ENCODE measurements around the gene TTLL7.

The TTLL7 gene

DNA sequence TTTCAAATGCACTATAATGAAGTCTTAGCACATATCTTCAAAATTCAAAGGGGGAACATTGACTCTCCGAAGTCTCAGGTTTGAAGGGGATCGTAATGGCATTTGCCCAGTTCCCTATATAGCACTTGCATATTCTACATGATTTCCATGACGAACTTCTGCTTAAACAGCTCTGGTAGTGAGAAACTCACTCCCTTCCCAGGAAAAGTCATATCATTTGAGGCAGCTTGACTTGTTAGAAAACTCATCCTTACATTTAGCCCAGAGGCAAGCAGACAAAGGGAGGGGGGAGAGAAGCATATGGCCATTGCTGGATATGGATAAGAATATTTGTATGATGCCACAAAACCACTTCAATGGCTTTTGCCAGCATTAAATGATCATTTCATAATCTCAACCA, 27.0 kb upstream of the TTLL7 start:
- TF ChIP-seq, protein P1, sequence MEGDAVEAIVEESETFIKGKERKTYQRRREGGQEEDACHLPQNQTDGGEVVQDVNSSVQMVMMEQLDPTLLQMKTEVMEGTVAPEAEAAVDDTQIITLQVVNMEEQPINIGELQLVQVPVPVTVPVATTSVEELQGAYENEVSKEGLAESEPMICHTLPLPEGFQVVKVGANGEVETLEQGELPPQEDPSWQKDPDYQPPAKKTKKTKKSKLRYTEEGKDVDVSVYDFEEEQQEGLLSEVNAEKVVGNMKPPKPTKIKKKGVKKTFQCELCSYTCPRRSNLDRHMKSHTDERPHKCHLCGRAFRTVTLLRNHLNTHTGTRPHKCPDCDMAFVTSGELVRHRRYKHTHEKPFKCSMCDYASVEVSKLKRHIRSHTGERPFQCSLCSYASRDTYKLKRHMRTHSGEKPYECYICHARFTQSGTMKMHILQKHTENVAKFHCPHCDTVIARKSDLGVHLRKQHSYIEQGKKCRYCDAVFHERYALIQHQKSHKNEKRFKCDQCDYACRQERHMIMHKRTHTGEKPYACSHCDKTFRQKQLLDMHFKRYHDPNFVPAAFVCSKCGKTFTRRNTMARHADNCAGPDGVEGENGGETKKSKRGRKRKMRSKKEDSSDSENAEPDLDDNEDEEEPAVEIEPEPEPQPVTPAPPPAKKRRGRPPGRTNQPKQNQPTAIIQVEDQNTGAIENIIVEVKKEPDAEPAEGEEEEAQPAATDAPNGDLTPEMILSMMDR (conservative IDR thresholded peaks at IDR 0.05; ENCODE audit: low read depth, low read length): no peak
- H3K4me3 ChIP-seq (ENCODE audit: low read depth, low read length): no peak overlapping the region
- no peak for DNase-seq (ENCODE audit: low read depth)

- TF ChIP-seq, protein P1 (conservative IDR thresholded peaks at IDR 0.05; ENCODE audit: low read depth, low read length): no peak
- H3K4me3 ChIP-seq (ENCODE audit: low read depth, low read length): no peak overlapping the region
- DNase-seq (ENCODE audit: low read depth): no peak
Observed at GRCh38 chr1:84021822-84022221, 22.9 kb upstream of the TTLL7 start.

DNA sequence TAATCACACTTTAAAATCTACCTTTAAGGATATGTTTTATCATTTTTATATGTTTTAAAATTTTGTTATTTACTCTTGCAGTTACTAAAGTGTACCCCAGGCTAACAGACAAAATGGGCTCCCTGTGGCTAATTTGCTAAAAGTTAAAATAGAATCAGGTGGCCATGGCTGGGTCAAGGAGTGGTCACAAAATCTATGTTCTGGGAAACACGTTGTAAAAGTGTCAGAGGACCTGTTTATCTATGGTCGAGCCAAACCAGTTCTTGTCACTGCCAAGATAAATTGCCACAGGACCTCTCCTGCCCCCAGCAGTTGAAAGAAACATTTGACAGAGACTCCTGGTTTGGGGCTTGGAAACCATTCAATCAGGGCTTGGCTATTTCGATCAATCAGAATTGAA, 21.2 kb upstream of the TTLL7 start:
- DNase-seq (ENCODE audit: low read depth): no peak
- TF ChIP-seq, protein P1 (conservative IDR thresholded peaks at IDR 0.05; ENCODE audit: low read depth, low read length): no peak
- H3K4me3 ChIP-seq (ENCODE audit: low read depth, low read length): no peak overlapping the region

- TF ChIP-seq, protein P1 (conservative IDR thresholded peaks at IDR 0.05; ENCODE audit: low read depth, low read length): no peak
Observed at GRCh38 chr1:84019217-84019616, 20.3 kb upstream of the TTLL7 start.

GRCh38 chr1:84013708-84014107, 14.8 kb upstream of the TTLL7 start:
- H3K4me3 ChIP-seq (ENCODE audit: low read depth, low read length): no peak overlapping the region
- no peak for DNase-seq (ENCODE audit: low read depth)
- TF ChIP-seq, protein P1 (conservative IDR thresholded peaks at IDR 0.05; ENCODE audit: low read depth, low read length): no peak

More at GRCh38 chr1:84019217-84019616, 20.3 kb upstream of the TTLL7 start:
- H3K4me3 ChIP-seq (ENCODE audit: low read depth, low read length): no peak overlapping the region
- DNase-seq (ENCODE audit: low read depth): no peak

GRCh38 chr1:84012018-84012417, 13.1 kb upstream of the TTLL7 start:
- TF ChIP-seq, protein P1 (conservative IDR thresholded peaks at IDR 0.05; ENCODE audit: low read depth, low read length): no peak
- no peak overlapping the region for H3K4me3 ChIP-seq (ENCODE audit: low read depth, low read length)

DNA sequence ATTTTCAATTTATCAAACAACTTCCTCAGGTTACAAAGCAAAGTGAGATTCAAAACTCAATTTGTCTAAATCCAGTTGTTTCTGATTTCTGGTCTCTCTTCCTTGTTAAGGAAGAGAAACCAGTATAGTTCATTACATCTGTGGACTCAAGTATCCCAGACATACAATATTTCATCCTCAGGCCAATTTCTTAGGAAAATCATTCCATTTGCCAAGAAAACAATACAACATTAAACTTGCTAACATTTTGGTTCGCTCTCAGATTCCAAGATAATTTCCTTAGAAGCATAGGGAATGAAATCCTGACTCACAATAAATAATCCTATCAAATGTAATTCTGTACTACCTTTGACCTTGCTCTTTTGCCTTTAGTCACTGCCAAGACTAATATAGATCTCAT, 11.2 kb upstream of the TTLL7 start:
- H3K4me3 ChIP-seq (ENCODE audit: low read depth, low read length): no peak overlapping the region
- TF ChIP-seq, protein P1 (conservative IDR thresholded peaks at IDR 0.05; ENCODE audit: low read depth, low read length): no peak
- DNase-seq (ENCODE audit: low read depth): no peak

More at GRCh38 chr1:84012018-84012417, 13.1 kb upstream of the TTLL7 start:
- no peak for DNase-seq (ENCODE audit: low read depth)
